GM12878 (cell line): ENCODE results near the gene CDH16. TPM values are rescaled to one million over a fixed set of nuclear protein-coding genes. Genes with fewer than 3 reads are reported as not detected.

ENCODE experiments used
- ATAC-seq: fragments of 200-7000 bp; cut with Tn5 transposase; 3 replicates; pipeline ENCODE4 v1.9.1; 2020; ENCODE audit warnings: mild to moderate bottlenecking, moderate library complexity
- BruUV-seq: library from RNA; stranded (reverse); fragments of 400-500 nt; replicated peaks from 2 replicates; lab custom pipeline; 2021; lab: Mats Ljungman, UMichigan
- CTCF ChIA-PET: fragments of 300-600 bp; sonication (Branson Sonifier 250); formaldehyde crosslinking; extraction: SDS; loops from one replicate; lab custom pipeline; 2021; ENCODE audit warnings: inconsistent platforms; lab: Yijun Ruan, JAX
- POLR2A ChIA-PET: fragments of 350-600 bp; formaldehyde crosslinking; extraction: SDS; loops from one replicate; lab custom pipeline; 2021; ENCODE audit warnings: inconsistent platforms; lab: Charles Lee
- RAD21 ChIA-PET: fragments of 300-600 bp; sonication (Branson Sonifier 250); formaldehyde crosslinking; loops from one replicate; lab custom pipeline; 2023; ENCODE audit warnings: antibody characterized with exemption; ENCODE audit not compliant: unreplicated experiment; lab: Charles Lee
- SMC1A ChIA-PET: fragments of 300-600 bp; sonication (Branson Sonifier 250); formaldehyde crosslinking; loops from one replicate; lab custom pipeline; 2023; ENCODE audit not compliant: unreplicated experiment, uncharacterized antibody; lab: Charles Lee
- DNase-seq: peaks from one replicate; pipeline ENCODE4 v3.0.0-alpha.2; 2011; ENCODE audit warnings: low read depth, low spot score
- FAIRE-seq: peaks from 3 replicates; lab custom pipeline; 2011; peaks lifted over from hg19 to GRCh38; lab: Jason Lieb, UNC
- H2AFZ ChIP-seq: 2 replicates; pipeline ENCODE4 v1.6.0; 2011; ENCODE audit warnings: low read depth, low read length, control low read depth; ENCODE audit not compliant: control insufficient read depth
- H3K27ac ChIP-seq: 2 replicates; pipeline ENCODE4 v1.5.1; 2011; ENCODE audit warnings: control low read depth; ENCODE audit not compliant: control insufficient read depth, insufficient read depth
- H3K27me3 ChIP-seq, 2 experiments: replicated peaks in 1 of 2; 2 replicates each; pipeline versions ENCODE4 v1.6.0 to v1.6.1; 2011; ENCODE audit warnings: low read length in 1 of 2; ENCODE audit not compliant: control insufficient read depth in 2 of 2, insufficient read depth in 2 of 2
- H3K36me3 ChIP-seq, 2 experiments: 2 replicates each; pipeline ENCODE4 v1.5.1; 2011; ENCODE audit warnings: low read length in 1 of 2; ENCODE audit not compliant: control insufficient read depth in 2 of 2, insufficient read depth in 2 of 2
- H3K4me1 ChIP-seq: 2 replicates; pipeline ENCODE4 v1.6.1; 2011; ENCODE audit warnings: mild to moderate bottlenecking, low read length, moderate library complexity, mixed read lengths; ENCODE audit not compliant: control insufficient read depth, insufficient read depth
- H3K4me2 ChIP-seq: 2 replicates; pipeline ENCODE4 v1.6.0; 2011; ENCODE audit warnings: control low read depth; ENCODE audit not compliant: control insufficient read depth, insufficient read depth
- H3K4me3 ChIP-seq: fragments of 200-600 bp; sonication (generic); 2 replicates; pipeline ENCODE4 v1.5.1; 2016
- H3K79me2 ChIP-seq: 2 replicates; pipeline ENCODE4 v1.6.0; 2011; ENCODE audit warnings: low read length; ENCODE audit not compliant: control insufficient read depth, insufficient read depth
- H3K9ac ChIP-seq: 2 replicates; pipeline ENCODE4 v1.8.0; 2011; ENCODE audit warnings: low read length, control low read depth, mixed read lengths; ENCODE audit not compliant: control insufficient read depth, insufficient read depth
- H3K9me3 ChIP-seq: replicated peaks from 3 replicates; pipeline ENCODE4 v1.5.1; 2011; ENCODE audit warnings: mild to moderate bottlenecking, low read length; ENCODE audit not compliant: control insufficient read depth, insufficient read depth
- H4K20me1 ChIP-seq: 2 replicates; pipeline ENCODE4 v1.6.0; 2011; ENCODE audit not compliant: control insufficient read depth, insufficient read depth
- CUX1 ChIP-seq: IDR thresholded peaks from 2 replicates; pipeline ENCODE4 v1.6.1; 2012; ENCODE audit warnings: improper control_type of control experiment, low read depth, low read length; ENCODE audit not compliant: insufficient replicate concordance
- HCFC1 ChIP-seq: fragments of 150-350 bp; IDR thresholded peaks from 2 replicates; pipeline ENCODE4 v1.6.1; 2014; ENCODE audit warnings: low read length
- REST ChIP-seq: IDR thresholded peaks from 2 replicates; pipeline ENCODE4 v1.6.1; 2012; ENCODE audit warnings: mild to moderate bottlenecking, low read depth, low read length
- WGBS: methylation state at CpG from one replicate; pipeline ENCODE4 v1.1.6; 2016; ENCODE audit warnings: low lambda C conversion rate; ENCODE audit not compliant: insufficient replicate concordance, insufficient coverage; ENCODE audit errors: missing lambda C conversion rate; 5-methylcytosine and 5-hydroxymethylcytosine counted together
- in situ Hi-C: fragments of 300-500 bp; cut with MboI; formaldehyde crosslinking; loops from 9 replicates; pipeline ENCODE4 v1.14.3; 2018; ENCODE audit warnings: mixed read lengths
- intact Hi-C: fragments of 100-400 bp; cut with micrococcal nuclease; formaldehyde crosslinking; loops from one replicate; pipeline ENCODE4 v1.14.2; 2022; ENCODE audit not compliant: unreplicated experiment
- polyA plus RNA-seq, 11 experiments: library from polyadenylated mRNA; depleted of rRNA in 4 of 11; unstranded in 6 of 11; stranded (reverse) in 5 of 11; fragments of >200 nt; fragmentation: Nextera tagmentation in 4 of 11; fragmentation: Illumina TruSeq in 1 of 11; extraction: Ambion mirVana in 4 of 11; extraction: Trizol in 1 of 11; gene quantifications; 1 replicate in 1 of 11; 2 replicates in 10 of 11; pipeline versions ENCODE4 v1.2.1 to v1.2.3, GENCODE V29; 2011 to 2016; ENCODE audit warnings: inconsistent platforms in 2 of 11, missing spikeins in 2 of 11, low read depth in 1 of 11
- total RNA-seq, 4 experiments: library from RNA; depleted of rRNA in 3 of 4; stranded (reverse); fragments of >200 nt in 3 of 4; fragmentation: Illumina TruSeq in 1 of 4; extraction: Trizol in 1 of 4; gene quantifications; 2 replicates each; pipeline versions ENCODE4 v1.2.1 to v1.2.3, GENCODE V29; 2013 to 2021

Gene CDH16
- total and polyA plus RNA-seq, 10 of the 15 experiments (the other 5 are each of a cell fraction or from before 2014, with no cell fraction given) = 0.05 TPM; not detected in 9

- POLR2A ChIA-PET = no interaction called here
- intact Hi-C loops = no loop called here
- Histone ChIP-seq H3K36me3 (no peaks in the 10 kb centered on the region), H3K9me3 (no peaks in the 10 kb centered on the region), H3K27ac (no peak overlapping the region), H2AFZ (no peak overlapping the region), H3K79me2 (no peaks in the 10 kb centered on the region), H3K4me1 (no peaks in the 10 kb centered on the region), H3K27me3 (no peaks in the 10 kb centered on the region; a peak in 2 of 4 replicates), H3K4me2 (no peak overlapping the region), H4K20me1 (no peaks in the 10 kb centered on the region), H3K4me3 (no peak overlapping the region), H3K9ac (no peak overlapping the region)
- SMC1A ChIA-PET = no interaction called here
- no peak for FAIRE-seq
- TF ChIP-seq REST (peak; percentile 48; the same call in 1 of the 2 replicates), CUX1 (no peak), HCFC1 (no peak)
- no TSS peak for BruUV-seq
- WGBS = 37% methylated on average over 10 of the region's 10 CpGs
- CTCF ChIA-PET = interaction anchor here (1.3 kb wide), 1 partner anchor 45 kb away, joined by 4 read pairs; no protein-coding TSS in a partner anchor
- DNase-seq = no peak
- RAD21 ChIA-PET = no interaction called here
- no peak for ATAC-seq
- in situ Hi-C loops = no loop called here
Observed at GRCh38 chr16:66913081-66913480, 5.6 kb downstream of the CDH16 start.
